A549 (cell line): ENCODE results near the gene LCNL1. TPM values are rescaled to one million over a fixed set of nuclear protein-coding genes. Genes with fewer than 3 reads are reported as not detected.

Experiments
- ATAC-seq, 2 experiments: fragments of 200-7000 bp in 1 of 2; fragments of >200 bp in 1 of 2; cut with Nextera tagmentation in 1 of 2; cut with Tn5 transposase in 1 of 2; 3 replicates each; pipeline versions ENCODE4 v1.8.0 to v1.9.1; 2018 to 2020; ENCODE audit warnings: mild to moderate bottlenecking in 1 of 2, moderate library complexity in 1 of 2
- CTCF ChIA-PET: fragments of 300-600 bp; sonication (Branson Sonifier 250); formaldehyde crosslinking; extraction: SDS; loops from one replicate; lab custom pipeline; 2021; ENCODE audit warnings: antibody characterized with exemption, inconsistent platforms; lab: Yijun Ruan, JAX
- POLR2A ChIA-PET: fragments of 350-600 bp; formaldehyde crosslinking; extraction: SDS; loops from one replicate; lab custom pipeline; 2021; ENCODE audit warnings: antibody characterized with exemption, inconsistent platforms; lab: Yijun Ruan, JAX
- DNase-seq, 2 experiments: peaks; one replicate each; pipeline versions ENCODE4 v3.0.0 to v3.0.0-alpha.2; 2011 to 2016; ENCODE audit warnings: low read depth in 1 of 2, low spot score in 1 of 2
- FAIRE-seq: peaks from 2 replicates; lab custom pipeline; 2011; peaks lifted over from hg19 to GRCh38; lab: Jason Lieb, UNC
- H3K27ac ChIP-seq, 2 experiments: fragments of >200 bp; sonication (Bioruptor Twin); formaldehyde crosslinking; 3 replicates each; pipeline ENCODE4 v1.5.1; 2016 to 2017
- H3K4me1 ChIP-seq: fragments of >200 bp; sonication (Bioruptor Twin); formaldehyde crosslinking; 3 replicates; pipeline ENCODE4 v1.6.1; 2016
- H3K4me2 ChIP-seq: fragments of >200 bp; sonication (Bioruptor Twin); formaldehyde crosslinking; 3 replicates; pipeline ENCODE4 v1.6.1; 2016
- H3K4me3 ChIP-seq: fragments of >200 bp; sonication (Bioruptor Twin); formaldehyde crosslinking; 3 replicates; pipeline ENCODE4 v1.5.1; 2016
- H3K9me3 ChIP-seq: fragments of >200 bp; sonication (Bioruptor Twin); formaldehyde crosslinking; 3 replicates; pipeline ENCODE4 v1.6.1; 2016
- CHD4 ChIP-seq: fragments of 200-600 bp; sonication (generic); IDR thresholded peaks from 2 replicates; pipeline ENCODE4 v1.6.1; 2016; ENCODE audit warnings: antibody characterized with exemption, mild to moderate bottlenecking, borderline replicate concordance
- ELK1 ChIP-seq: fragments of 150-350 bp; IDR thresholded peaks from 2 replicates; pipeline ENCODE4 v1.6.1; 2014; ENCODE audit warnings: low read depth, mild to moderate bottlenecking, low read length
- ESRRA ChIP-seq: fragments of 150-350 bp; IDR thresholded peaks from 2 replicates; pipeline ENCODE4 v1.6.1; 2014; ENCODE audit warnings: mild to moderate bottlenecking, low read length, borderline replicate concordance
- HOXB5 ChIP-seq: fragments of 250-450 bp; sonication (Bioruptor Pico); IDR thresholded peaks from 2 replicates; pipeline ENCODE4 v1.5.0; 2020; ENCODE audit warnings: mild to moderate bottlenecking, moderate library complexity
- JUN ChIP-seq, 2 experiments: fragments of >200 bp; sonication (Bioruptor Twin); formaldehyde crosslinking; IDR thresholded peaks; 2 replicates in 1 of 2; 3 replicates in 1 of 2; pipeline ENCODE4 v1.6.1; 2016 to 2017
- MAFK ChIP-seq: fragments of 450-650 bp; IDR thresholded peaks from 2 replicates; pipeline ENCODE4 v1.6.1; 2014; ENCODE audit not compliant: partially characterized antibody
- MAX ChIP-seq: IDR thresholded peaks from 2 replicates; pipeline ENCODE4 v1.6.1; 2012
- MYC ChIP-seq: IDR thresholded peaks from 2 replicates; pipeline ENCODE4 v1.6.1; 2012; ENCODE audit warnings: mild to moderate bottlenecking, inconsistent platforms, low read length, improper control_type of control experiment, borderline replicate concordance
- PBX3 ChIP-seq: IDR thresholded peaks from 2 replicates; pipeline ENCODE4 v1.6.1; 2012
- RAD21 ChIP-seq, 2 experiments: fragments of >200 bp in 1 of 2; sonication (Bioruptor Twin) in 1 of 2; formaldehyde crosslinking in 1 of 2; IDR thresholded peaks in 1 of 2; conservative IDR thresholded peaks in 1 of 2; 2 replicates in 1 of 2; 3 replicates in 1 of 2; pipeline ENCODE4 v1.6.1; 2012 to 2018; ENCODE audit warnings: inconsistent platforms in 1 of 2
- ZC3H11A ChIP-seq: fragments of 450-650 bp; IDR thresholded peaks from 2 replicates; pipeline ENCODE4 v1.6.1; 2014; ENCODE audit warnings: antibody characterized with exemption, mild to moderate bottlenecking
- ZFP36 ChIP-seq: fragments of 450-650 bp; IDR thresholded peaks from 2 replicates; pipeline ENCODE4 v1.6.1; 2014; ENCODE audit warnings: borderline replicate concordance; ENCODE audit not compliant: partially characterized antibody
- ZNF302 ChIP-seq: fragments of 250-450 bp; sonication (Bioruptor Pico); IDR thresholded peaks from 2 replicates; pipeline ENCODE4 v1.9.0; 2021; ENCODE audit warnings: inconsistent platforms, mild to moderate bottlenecking, moderate library complexity
- ZSCAN20 ChIP-seq: fragments of 250-450 bp; sonication (Bioruptor Pico); IDR thresholded peaks from 2 replicates; pipeline ENCODE4 v1.8.0; 2022; ENCODE audit warnings: mild to moderate bottlenecking, moderate library complexity
- WGBS: methylation state at CpG from one replicate; pipeline ENCODE4 v1.1.6; 2017; ENCODE audit errors: missing lambda C conversion rate; 5-methylcytosine and 5-hydroxymethylcytosine counted together
- polyA plus RNA-seq, 4 experiments: library from polyadenylated mRNA; depleted of rRNA in 3 of 4; stranded (reverse); fragments of >200 nt; fragmentation: RNase III in 1 of 4; extraction: RNeasy Plus Mini Kit Qiagen cat#74134 plus additional on column Dnase treatment in 1 of 4; gene quantifications; 2 replicates in 3 of 4; 3 replicates in 1 of 4; pipeline ENCODE4 v1.2.3, GENCODE V29; 2011 to 2017

LCNL1 gene
- polyA plus RNA-seq, 2 of the 4 experiments (the other 2 are of a cell fraction) = 0.08 to 0.19 TPM

- 0 out of 2 replicates have a peak, but pooled peaks have one; percentile 44 for TF ChIP-seq PBX3
- TF ChIP-seq HOXB5 (CRISPR knock-in tag) = no peak
- no peak for TF ChIP-seq ZSCAN20 (CRISPR knock-in tag)
- no peak for TF ChIP-seq CHD4
- TF ChIP-seq RAD21 (conservative IDR thresholded peaks at IDR 0.05 in 1 of 2, IDR thresholded peaks at IDR 0.05 in 1 of 2) = no peak
- no peak for TF ChIP-seq ESRRA
- TF ChIP-seq ELK1 = no peak
- TF ChIP-seq ZC3H11A = no peak
Observed at GRCh38 chr9:136939996-136940525, 42.7 kb upstream of the LCNL1 start (continued).

- ATAC-seq (no peak), DNase-seq (no peak)
- Histone ChIP-seq H3K9me3 (no peaks in the 10 kb centered on the region), H3K27ac (no peak overlapping the region)
- TF ChIP-seq ZFP36 (no peak), MAX (0 out of 2 replicates have a peak, but pooled peaks have one; percentile 18)
- TF ChIP-seq, all 56 proteins: peak for 1
- WGBS = 93% methylated on average over 31 of the region's 42 CpGs
- Histone ChIP-seq H3K4me3 (no peak overlapping the region), H3K4me1 (peaks cover 13% of the 10 kb centered on the region), H3K4me2 (no peak overlapping the region)
- POLR2A ChIA-PET = interaction anchor here (0.6 kb wide), 1 partner anchor 22 kb away, joined by 4 read pairs; no protein-coding TSS in a partner anchor
- no peak for FAIRE-seq
- CTCF ChIA-PET = no interaction called here
Observed at GRCh38 chr9:136940526-136941230, 42.1 kb upstream of the LCNL1 start.

GRCh38 chr9:136941231-136942111, 41.3 kb upstream of the LCNL1 start:
- Histone ChIP-seq H3K4me1 (peaks cover 13% of the 10 kb centered on the region), H3K4me2 (no peak overlapping the region), H3K27ac (no peak overlapping the region), H3K4me3 (no peak overlapping the region), H3K9me3 (no peaks in the 10 kb centered on the region)
- no peak for FAIRE-seq
- ChIA-PET POLR2A (interaction anchor here (0.6 kb wide), 1 partner anchor 23 kb away, joined by 4 read pairs; no protein-coding TSS in a partner anchor), CTCF (no interaction called here)
- DNase-seq = no peak
- ATAC-seq = no peak
- TF ChIP-seq MYC = no peak
- peak in 1 of 2 experiments; percentile 4; a peak in 1 of 5 replicates for TF ChIP-seq JUN (IDR thresholded peaks at IDR 0.05)
- 93% methylated on average over 42 of the region's 55 CpGs for WGBS

- FAIRE-seq (no peak), DNase-seq (no peak), ATAC-seq (no peak)
- H3K9me3 ChIP-seq = no peaks in the 10 kb centered on the region
- POLR2A ChIA-PET = no interaction called here
- peak overlapping the region in 1 of 2 experiments; percentile 98; a peak in 2 of 6 replicates for H3K27ac ChIP-seq
- 95% methylated on average over 46 of the region's 60 CpGs for WGBS
- H3K4me1 ChIP-seq = peaks cover 16% of the 10 kb centered on the region
- H3K4me3 ChIP-seq = peak overlapping the region; percentile 78; the same call in 2 of the 3 replicates
- CTCF ChIA-PET = interaction anchor here (0.5 to 1.1 kb wide), 2 partner anchors 60 to 125 kb away, joined by 3 read pairs; no protein-coding TSS in a partner anchor
- H3K4me2 ChIP-seq = peak overlapping the region; percentile 96
- TF ChIP-seq ELK1 (no peak), PBX3 (peak; percentile 11; the same call in 1 of the 2 replicates), ZNF302 (CRISPR knock-in tag) (no peak), CHD4 (no peak), ZC3H11A (no peak), MAFK (no peak)
Observed at GRCh38 chr9:136942112-136942880, 40.5 kb upstream of the LCNL1 start.
